Common myeloid progenitor, CD34-positive (primary cell): ENCODE measurements around the gene GNAZ.

Experiments used
- CTCF ChIA-PET: fragments of 350-600 bp; sonication (Branson Sonifier 250); formaldehyde crosslinking; loops from one replicate; lab custom pipeline; 2021; ENCODE audit warnings: antibody characterized with exemption; lab: Charles Lee
- POLR2A ChIA-PET: fragments of 350-600 bp; sonication (Branson Sonifier 250); formaldehyde crosslinking; loops from one replicate; lab custom pipeline; 2021; ENCODE audit warnings: antibody characterized with exemption; lab: Charles Lee
- DNase-seq, 3 donors: peaks; one replicate each; pipeline versions ENCODE4 v3.0.0 to v3.0.0-alpha.2; 2013
- H3K27ac ChIP-seq, 2 experiments: 1 replicate in 1 of 2; 2 replicates in 1 of 2; pipeline ENCODE4 v1.7.0; 2013; ENCODE audit warnings: inconsistent platforms in 2 of 2, low read length in 2 of 2, mild to moderate bottlenecking in 2 of 2, low read depth in 1 of 2, moderate library complexity in 1 of 2; ENCODE audit not compliant: severe bottlenecking in 2 of 2, insufficient read depth in 1 of 2, poor library complexity in 1 of 2
- H3K27me3 ChIP-seq, 5 experiments: replicated peaks in 2 of 5; 1 replicate in 3 of 5; 2 replicates in 2 of 5; pipeline versions ENCODE4 v1.6.1 to v1.7.0; 2013; ENCODE audit warnings: low read length in 4 of 5, mild to moderate bottlenecking in 2 of 5, moderate library complexity in 2 of 5, inconsistent platforms in 1 of 5; ENCODE audit not compliant: insufficient read depth in 5 of 5, control insufficient read depth in 4 of 5
- H3K36me3 ChIP-seq, 4 experiments: 1 replicate in 2 of 4; 2 replicates in 2 of 4; pipeline versions ENCODE4 v1.6.1 to v1.7.0; 2013; ENCODE audit warnings: low read length in 3 of 4, control low read depth in 1 of 4, mild to moderate bottlenecking in 1 of 4; ENCODE audit not compliant: control insufficient read depth in 4 of 4, insufficient read depth in 4 of 4
- H3K4me1 ChIP-seq, 4 experiments: 1 replicate in 3 of 4; 2 replicates in 1 of 4; pipeline versions ENCODE4 v1.6.1 to v1.7.1; 2013; ENCODE audit warnings: low read length in 3 of 4, mild to moderate bottlenecking in 3 of 4, control low read depth in 1 of 4, inconsistent platforms in 1 of 4, moderate library complexity in 1 of 4; ENCODE audit not compliant: control insufficient read depth in 4 of 4, insufficient read depth in 4 of 4; ENCODE audit errors: control extremely low read depth in 1 of 4
- H3K4me3 ChIP-seq, 7 experiments: 1 replicate in 4 of 7; 2 replicates in 3 of 7; pipeline versions ENCODE4 v1.5.1 to v1.7.0; 2013; ENCODE audit warnings: mild to moderate bottlenecking in 7 of 7, low read length in 6 of 7, moderate library complexity in 6 of 7, inconsistent platforms in 2 of 7, low read depth in 2 of 7, control low read depth in 1 of 7; ENCODE audit not compliant: insufficient read depth in 4 of 7, control insufficient read depth in 1 of 7; ENCODE audit errors: extremely low read depth in 1 of 7
- H3K9me3 ChIP-seq, 5 experiments: 1 replicate in 4 of 5; 2 replicates in 1 of 5; pipeline versions ENCODE4 v1.6.1 to v1.7.1; 2013; ENCODE audit warnings: low read length in 4 of 5, mild to moderate bottlenecking in 2 of 5, inconsistent platforms in 1 of 5, low read depth in 1 of 5, moderate library complexity in 1 of 5; ENCODE audit not compliant: control insufficient read depth in 4 of 5, insufficient read depth in 2 of 5; ENCODE audit errors: control extremely low read depth in 1 of 5
- WGBS: methylation state at CpG from one replicate; pipeline ENCODE4 v1.1.5; 2013; ENCODE audit not compliant: insufficient coverage; 5-methylcytosine and 5-hydroxymethylcytosine counted together

GNAZ gene

DNA sequence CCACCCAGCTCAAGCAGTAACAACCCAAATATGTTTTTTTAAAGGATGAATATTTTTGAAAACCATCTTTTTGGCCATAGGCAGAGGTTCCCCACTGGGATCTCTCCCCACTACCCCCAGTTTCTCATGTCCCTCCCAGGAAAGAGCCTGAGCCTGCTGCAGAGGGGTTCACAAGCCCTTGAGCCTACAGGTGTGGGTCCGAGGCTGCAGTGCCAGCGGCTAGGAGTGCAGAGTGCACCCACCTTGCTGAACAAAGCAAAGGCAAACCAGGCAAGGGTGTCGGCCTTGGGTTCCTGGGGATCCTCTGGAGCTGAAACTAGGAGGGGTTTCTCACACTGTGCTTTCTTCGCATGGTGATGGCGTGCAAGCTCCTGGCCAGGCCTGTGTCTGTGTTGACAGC, 35.0 kb downstream of the GNAZ start:
- Histone ChIP-seq H3K4me3 (no peak overlapping the region), H3K4me1 (peaks cover 0 to 5% (median 0%) of the 10 kb centered on the region in 4 experiments), H3K9me3 (no peaks in the 10 kb centered on the region), H3K27me3 (no peaks in the 10 kb centered on the region), H3K27ac (no peak overlapping the region), H3K36me3 (no peaks in the 10 kb centered on the region)
- ChIA-PET POLR2A (no interaction called here), CTCF (interaction anchor here (1.1 to 2.0 kb wide), 2 partner anchors 20 to 145 kb away, joined by 3 to 7 read pairs; no protein-coding TSS in a partner anchor)
- no peak for DNase-seq
- 93% methylated on average over 2 of the region's 5 CpGs for WGBS

DNA sequence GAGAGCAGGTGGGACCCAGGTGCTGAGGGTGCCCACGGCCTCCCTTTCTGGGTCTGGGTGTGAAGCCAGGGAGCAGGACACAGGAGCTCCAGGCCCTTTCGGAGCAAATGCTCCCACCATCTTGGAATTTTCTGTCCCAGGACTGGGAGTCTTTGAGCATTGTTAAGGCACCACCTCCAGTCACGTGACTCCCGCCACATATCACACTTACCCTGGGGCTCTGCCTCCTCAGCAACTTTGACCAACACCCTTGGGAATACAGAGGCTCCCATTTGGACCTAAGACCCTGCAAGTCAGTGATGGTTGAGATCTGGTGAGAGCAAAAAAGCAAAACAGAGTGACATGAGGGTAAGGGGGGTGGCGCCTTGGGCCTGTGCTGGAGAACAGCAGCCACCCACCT, 35.6 kb downstream of the GNAZ start:
- H3K27ac ChIP-seq, result no peak overlapping the region
- CTCF ChIA-PET, result interaction anchor here (0.9 to 2.0 kb wide), 3 partner anchors 11 to 146 kb away, joined by 3 to 7 read pairs (median 3); no protein-coding TSS in a partner anchor
- no peaks in the 10 kb centered on the region for H3K27me3 ChIP-seq
- H3K9me3 ChIP-seq, result no peaks in the 10 kb centered on the region
- POLR2A ChIA-PET, result no interaction called here
- H3K36me3 ChIP-seq, result no peaks in the 10 kb centered on the region
- DNase-seq, result no peak
- peaks cover 0 to 8% (median 2%) of the 10 kb centered on the region in 4 experiments for H3K4me1 ChIP-seq
- WGBS, result 100% methylated on average over 3 of the region's 5 CpGs
- no peak overlapping the region for H3K4me3 ChIP-seq

- no peak for DNase-seq
- CTCF ChIA-PET, result interaction anchor here (0.9 to 1.8 kb wide), 2 partner anchors 11 to 13 kb away, joined by 3 read pairs; no protein-coding TSS in a partner anchor
- peaks cover 0 to 8% (median 2%) of the 10 kb centered on the region in 4 experiments for H3K4me1 ChIP-seq
- 96% methylated on average over 4 of the region's 4 CpGs for WGBS
- H3K9me3 ChIP-seq, result no peaks in the 10 kb centered on the region
- H3K36me3 ChIP-seq, result no peaks in the 10 kb centered on the region
- POLR2A ChIA-PET, result no interaction called here
- no peak overlapping the region for H3K4me3 ChIP-seq
- no peak overlapping the region for H3K27ac ChIP-seq
- no peaks in the 10 kb centered on the region for H3K27me3 ChIP-seq
Observed at GRCh38 chr22:23106344-23106743, 36.0 kb downstream of the GNAZ start.

DNA sequence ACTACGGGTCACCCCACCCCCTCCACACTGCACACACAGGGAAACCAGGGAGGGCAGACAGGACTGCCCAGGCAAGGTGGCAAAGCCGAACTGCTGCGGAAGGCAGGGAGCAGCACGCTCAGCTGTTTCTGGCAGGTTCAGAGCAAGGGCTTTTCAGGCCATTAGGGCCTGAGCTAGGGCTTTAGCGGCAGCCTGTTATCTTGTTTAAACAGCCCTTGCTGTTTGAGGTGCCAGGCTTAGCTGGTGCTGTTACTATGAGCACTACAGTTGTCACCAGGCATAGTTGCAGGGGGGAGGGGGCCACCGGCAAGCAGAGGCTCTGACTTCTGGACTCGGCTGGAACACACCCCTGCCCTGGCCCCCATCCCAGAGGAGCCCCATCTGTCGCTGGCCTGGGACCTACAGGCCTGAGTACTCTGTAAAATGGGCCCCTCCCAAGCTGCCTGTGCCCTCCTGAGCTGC, 36.6 kb downstream of the GNAZ start:
- H3K27me3 ChIP-seq, result peaks cover 0 to 2% (median 0%) of the 10 kb centered on the region in 5 experiments
- ChIA-PET POLR2A (no interaction called here), CTCF (interaction anchor here (1.1 to 1.8 kb wide), 2 partner anchors 9 to 13 kb away, joined by 3 read pairs; no protein-coding TSS in a partner anchor)
- WGBS, result 100% methylated on average over 4 of the region's 8 CpGs
- H3K4me1 ChIP-seq, result peaks cover 0 to 8% (median 2%) of the 10 kb centered on the region in 4 experiments
- H3K4me3 ChIP-seq, result no peak overlapping the region
- no peaks in the 10 kb centered on the region for H3K9me3 ChIP-seq
- H3K27ac ChIP-seq, result no peak overlapping the region
- no peak for DNase-seq
- H3K36me3 ChIP-seq, result no peaks in the 10 kb centered on the region

- POLR2A ChIA-PET, result no interaction called here
- Histone ChIP-seq H3K36me3 (no peaks in the 10 kb centered on the region), H3K4me1 (peaks cover 0 to 6% (median 2%) of the 10 kb centered on the region in 4 experiments), H3K9me3 (no peaks in the 10 kb centered on the region), H3K27me3 (peaks cover 0 to 2% (median 0%) of the 10 kb centered on the region in 5 experiments), H3K4me3 (no peak overlapping the region), H3K27ac (no peak overlapping the region)
- WGBS, result 99% methylated on average over 14 of the region's 17 CpGs
- DNase-seq, result no peak
- CTCF ChIA-PET, result interaction anchor here (0.9 to 1.8 kb wide), 4 partner anchors 9 to 174 kb away, joined by 3 to 4 read pairs (median 3); no protein-coding TSS in a partner anchor
Observed at GRCh38 chr22:23107487-23108248, 37.3 kb downstream of the GNAZ start.

GRCh38 chr22:23108249-23109078, 38.1 kb downstream of the GNAZ start:
- H3K27me3 ChIP-seq, result peaks cover 0 to 2% (median 0%) of the 10 kb centered on the region in 5 experiments
- POLR2A ChIA-PET, result no interaction called here
- no peak overlapping the region for H3K4me3 ChIP-seq
- CTCF ChIA-PET, result interaction anchor here (0.8 to 1.4 kb wide), 4 partner anchors 11 to 173 kb away, joined by 3 to 6 read pairs (median 4); no protein-coding TSS in a partner anchor
- peaks cover 0 to 4% (median 1%) of the 10 kb centered on the region in 4 experiments for H3K4me1 ChIP-seq
- no peak for DNase-seq
- H3K36me3 ChIP-seq, result no peaks in the 10 kb centered on the region
- no peak overlapping the region for H3K27ac ChIP-seq
- 98% methylated on average over 7 of the region's 7 CpGs for WGBS
- H3K9me3 ChIP-seq, result no peaks in the 10 kb centered on the region
